A549 (cell line): ENCODE data around the gene RBM47. TPM values are rescaled to one million over a fixed set of nuclear protein-coding genes. Genes with fewer than 3 reads are reported as not detected.

Experiments
- ATAC-seq, 2 experiments: fragments of 200-7000 bp in 1 of 2; fragments of >200 bp in 1 of 2; cut with Nextera tagmentation in 1 of 2; cut with Tn5 transposase in 1 of 2; 3 replicates each; pipeline versions ENCODE4 v1.8.0 to v1.9.1; 2018 to 2020; ENCODE audit warnings: mild to moderate bottlenecking in 1 of 2, moderate library complexity in 1 of 2
- CTCF ChIA-PET: fragments of 300-600 bp; sonication (Branson Sonifier 250); formaldehyde crosslinking; extraction: SDS; loops from one replicate; lab custom pipeline; 2021; ENCODE audit warnings: antibody characterized with exemption, inconsistent platforms; lab: Yijun Ruan, JAX
- POLR2A ChIA-PET: fragments of 350-600 bp; formaldehyde crosslinking; extraction: SDS; loops from one replicate; lab custom pipeline; 2021; ENCODE audit warnings: antibody characterized with exemption, inconsistent platforms; lab: Yijun Ruan, JAX
- DNase-seq, 2 experiments: peaks; one replicate each; pipeline versions ENCODE4 v3.0.0 to v3.0.0-alpha.2; 2011 to 2016; ENCODE audit warnings: low read depth in 1 of 2, low spot score in 1 of 2
- FAIRE-seq: peaks from 2 replicates; lab custom pipeline; 2011; peaks lifted over from hg19 to GRCh38; lab: Jason Lieb, UNC
- H3K27ac ChIP-seq, 2 experiments: fragments of >200 bp; sonication (Bioruptor Twin); formaldehyde crosslinking; 3 replicates each; pipeline ENCODE4 v1.5.1; 2016 to 2017
- H3K4me1 ChIP-seq: fragments of >200 bp; sonication (Bioruptor Twin); formaldehyde crosslinking; 3 replicates; pipeline ENCODE4 v1.6.1; 2016
- H3K4me2 ChIP-seq: fragments of >200 bp; sonication (Bioruptor Twin); formaldehyde crosslinking; 3 replicates; pipeline ENCODE4 v1.6.1; 2016
- H3K4me3 ChIP-seq: fragments of >200 bp; sonication (Bioruptor Twin); formaldehyde crosslinking; 3 replicates; pipeline ENCODE4 v1.5.1; 2016
- H3K9me3 ChIP-seq: fragments of >200 bp; sonication (Bioruptor Twin); formaldehyde crosslinking; 3 replicates; pipeline ENCODE4 v1.6.1; 2016
- CBX2 ChIP-seq: fragments of 200-600 bp; sonication (generic); IDR thresholded peaks from 2 replicates; pipeline ENCODE4 v1.6.1; 2016; ENCODE audit warnings: low read depth, mild to moderate bottlenecking, borderline replicate concordance
- CEBPB ChIP-seq, 2 experiments: fragments of >200 bp in 1 of 2; sonication (Bioruptor Twin) in 1 of 2; formaldehyde crosslinking in 1 of 2; IDR thresholded peaks; 2 replicates each; pipeline ENCODE4 v1.6.1; 2012 to 2016
- CTCF ChIP-seq: fragments of >200 bp; sonication (Bioruptor Twin); formaldehyde crosslinking; IDR thresholded peaks from 3 replicates; pipeline ENCODE4 v1.5.1; 2016
- EHMT2 ChIP-seq: fragments of 200-600 bp; sonication (generic); IDR thresholded peaks from 2 replicates; pipeline ENCODE4 v1.6.1; 2016; ENCODE audit warnings: antibody characterized with exemption, low read depth, mild to moderate bottlenecking, moderate library complexity
- ELK1 ChIP-seq: fragments of 150-350 bp; IDR thresholded peaks from 2 replicates; pipeline ENCODE4 v1.6.1; 2014; ENCODE audit warnings: low read depth, mild to moderate bottlenecking, low read length
- EP300 ChIP-seq, 2 experiments: fragments of >200 bp; sonication (Bioruptor Twin); formaldehyde crosslinking; IDR thresholded peaks; 2 replicates in 1 of 2; 3 replicates in 1 of 2; pipeline ENCODE4 v1.6.1; 2016 to 2017
- FOSB ChIP-seq: fragments of 250-450 bp; sonication (Bioruptor Pico); IDR thresholded peaks from 2 replicates; pipeline ENCODE4 v1.5.0; 2020; ENCODE audit warnings: mild to moderate bottlenecking, moderate library complexity
- HES2 ChIP-seq: fragments of >200 bp; sonication (Bioruptor Twin); formaldehyde crosslinking; IDR thresholded peaks from 2 replicates; pipeline ENCODE4 v1.6.1; 2016
- HEYL ChIP-seq: fragments of 250-450 bp; sonication (Bioruptor Pico); IDR thresholded peaks from 2 replicates; pipeline ENCODE4 v1.8.0; 2021; ENCODE audit warnings: mild to moderate bottlenecking, moderate library complexity
- HOXB5 ChIP-seq: fragments of 250-450 bp; sonication (Bioruptor Pico); IDR thresholded peaks from 2 replicates; pipeline ENCODE4 v1.5.0; 2020; ENCODE audit warnings: mild to moderate bottlenecking, moderate library complexity
- JUNB ChIP-seq: fragments of >200 bp; sonication (Bioruptor Twin); formaldehyde crosslinking; IDR thresholded peaks from 2 replicates; pipeline ENCODE4 v1.6.1; 2016
- KDM5A ChIP-seq: fragments of 200-600 bp; sonication (generic); IDR thresholded peaks from 2 replicates; pipeline ENCODE4 v1.6.1; 2016; ENCODE audit warnings: antibody characterized with exemption, mild to moderate bottlenecking
- NPAS2 ChIP-seq: fragments of 250-450 bp; sonication (Bioruptor Pico); IDR thresholded peaks from 2 replicates; pipeline ENCODE4 v1.8.0; 2022; ENCODE audit warnings: mild to moderate bottlenecking, moderate library complexity, borderline replicate concordance
- POLR2AphosphoS2 ChIP-seq: conservative IDR thresholded peaks from 2 replicates; pipeline ENCODE4 v1.6.1; 2012; ENCODE audit warnings: low read length, improper control_type of control experiment, inconsistent platforms
- RAD21 ChIP-seq, 2 experiments: fragments of >200 bp in 1 of 2; sonication (Bioruptor Twin) in 1 of 2; formaldehyde crosslinking in 1 of 2; IDR thresholded peaks in 1 of 2; conservative IDR thresholded peaks in 1 of 2; 2 replicates in 1 of 2; 3 replicates in 1 of 2; pipeline ENCODE4 v1.6.1; 2012 to 2018; ENCODE audit warnings: inconsistent platforms in 1 of 2
- RCOR1 ChIP-seq: fragments of 150-350 bp; IDR thresholded peaks from 2 replicates; pipeline ENCODE4 v1.6.1; 2014; ENCODE audit warnings: antibody characterized with exemption, low read length, low read depth
- SREBF2 ChIP-seq: fragments of 450-650 bp; IDR thresholded peaks from 2 replicates; pipeline ENCODE4 v1.6.1; 2014; ENCODE audit warnings: mild to moderate bottlenecking, moderate library complexity
- TFCP2L1 ChIP-seq: fragments of 250-450 bp; sonication (Bioruptor Pico); IDR thresholded peaks from 2 replicates; pipeline ENCODE4 v1.5.0; 2021; ENCODE audit warnings: mild to moderate bottlenecking
- ZC3H11A ChIP-seq: fragments of 450-650 bp; IDR thresholded peaks from 2 replicates; pipeline ENCODE4 v1.6.1; 2014; ENCODE audit warnings: antibody characterized with exemption, mild to moderate bottlenecking
- ZFP36 ChIP-seq: fragments of 450-650 bp; IDR thresholded peaks from 2 replicates; pipeline ENCODE4 v1.6.1; 2014; ENCODE audit warnings: borderline replicate concordance; ENCODE audit not compliant: partially characterized antibody
- WGBS: methylation state at CpG from one replicate; pipeline ENCODE4 v1.1.6; 2017; ENCODE audit errors: missing lambda C conversion rate; 5-methylcytosine and 5-hydroxymethylcytosine counted together
- polyA plus RNA-seq, 4 experiments: library from polyadenylated mRNA; depleted of rRNA in 3 of 4; stranded (reverse); fragments of >200 nt; fragmentation: RNase III in 1 of 4; extraction: RNeasy Plus Mini Kit Qiagen cat#74134 plus additional on column Dnase treatment in 1 of 4; gene quantifications; 2 replicates in 3 of 4; 3 replicates in 1 of 4; pipeline ENCODE4 v1.2.3, GENCODE V29; 2011 to 2017
- TF ChIP-seq, protein P1 (sequence below): fragments of 250-450 bp; sonication (Bioruptor Pico); IDR thresholded peaks from 2 replicates; pipeline ENCODE4 v1.5.0; 2020; ENCODE audit warnings: low read depth, mild to moderate bottlenecking, moderate library complexity
- TF ChIP-seq, protein P2 (sequence below): fragments of 250-450 bp; sonication (Bioruptor Pico); IDR thresholded peaks from 2 replicates; pipeline ENCODE4 v1.5.0; 2021; ENCODE audit warnings: mild to moderate bottlenecking, moderate library complexity, borderline replicate concordance

The RBM47 gene
- polyA plus RNA-seq, 2 of the 4 experiments (the other 2 are of a cell fraction) = 38.1 to 43.3 TPM

DNA sequence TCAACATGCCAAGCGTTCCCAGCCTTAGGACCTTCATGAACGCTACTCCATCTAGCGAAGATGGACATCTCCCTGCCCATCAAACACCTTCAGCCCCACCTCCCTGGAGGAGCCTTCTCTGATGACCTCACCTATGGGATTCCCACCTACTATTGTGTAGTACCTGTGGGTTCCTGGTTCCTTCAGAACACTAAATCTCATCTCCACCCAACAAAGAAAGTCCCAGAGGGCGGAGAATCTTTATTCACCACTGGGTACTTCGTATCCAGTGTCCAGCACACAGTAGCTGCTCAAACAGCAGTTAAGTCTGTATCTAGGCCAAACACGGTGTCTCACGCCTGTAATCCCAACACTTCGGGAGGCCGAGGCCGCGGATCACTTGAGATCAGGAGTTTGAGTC, 10.1 kb downstream of the RBM47 start:
- Histone ChIP-seq H3K4me2 (no peak overlapping the region), H3K27ac (peak overlapping the region in 1 of 2 experiments; percentile 68; a peak in 3 of 6 replicates), H3K4me1 (peaks cover 49% of the 10 kb centered on the region), H3K9me3 (no peaks in the 10 kb centered on the region), H3K4me3 (no peak overlapping the region)
- no peak for DNase-seq
- FAIRE-seq = no peak
- TF ChIP-seq HES2 = no peak
- TF ChIP-seq CTCF = no peak
- no peak for TF ChIP-seq CBX2
- TF ChIP-seq, protein P1, sequence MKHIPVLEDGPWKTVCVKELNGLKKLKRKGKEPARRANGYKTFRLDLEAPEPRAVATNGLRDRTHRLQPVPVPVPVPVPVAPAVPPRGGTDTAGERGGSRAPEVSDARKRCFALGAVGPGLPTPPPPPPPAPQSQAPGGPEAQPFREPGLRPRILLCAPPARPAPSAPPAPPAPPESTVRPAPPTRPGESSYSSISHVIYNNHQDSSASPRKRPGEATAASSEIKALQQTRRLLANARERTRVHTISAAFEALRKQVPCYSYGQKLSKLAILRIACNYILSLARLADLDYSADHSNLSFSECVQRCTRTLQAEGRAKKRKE (CRISPR knock-in tag) = no peak
- no peak for TF ChIP-seq SREBF2
- no peak for TF ChIP-seq HOXB5 (CRISPR knock-in tag)
- TF ChIP-seq RCOR1 = no peak
- TF ChIP-seq RAD21 (conservative IDR thresholded peaks at IDR 0.05 in 1 of 2, IDR thresholded peaks at IDR 0.05 in 1 of 2) = no peak
- no peak for TF ChIP-seq POLR2AphosphoS2
- TF ChIP-seq ELK1 = no peak
- TF ChIP-seq JUNB = no peak
- TF ChIP-seq EHMT2 = no peak
- TF ChIP-seq ZFP36 = no peak
- TF ChIP-seq, protein P2, sequence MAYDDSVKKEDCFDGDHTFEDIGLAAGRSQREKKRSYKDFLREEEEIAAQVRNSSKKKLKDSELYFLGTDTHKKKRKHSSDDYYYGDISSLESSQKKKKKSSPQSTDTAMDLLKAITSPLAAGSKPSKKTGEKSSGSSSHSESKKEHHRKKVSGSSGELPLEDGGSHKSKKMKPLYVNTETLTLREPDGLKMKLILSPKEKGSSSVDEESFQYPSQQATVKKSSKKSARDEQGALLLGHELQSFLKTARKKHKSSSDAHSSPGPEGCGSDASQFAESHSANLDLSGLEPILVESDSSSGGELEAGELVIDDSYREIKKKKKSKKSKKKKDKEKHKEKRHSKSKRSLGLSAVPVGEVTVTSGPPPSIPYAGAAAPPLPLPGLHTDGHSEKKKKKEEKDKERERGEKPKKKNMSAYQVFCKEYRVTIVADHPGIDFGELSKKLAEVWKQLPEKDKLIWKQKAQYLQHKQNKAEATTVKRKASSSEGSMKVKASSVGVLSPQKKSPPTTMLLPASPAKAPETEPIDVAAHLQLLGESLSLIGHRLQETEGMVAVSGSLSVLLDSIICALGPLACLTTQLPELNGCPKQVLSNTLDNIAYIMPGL = no peak
- no peak for TF ChIP-seq NPAS2 (CRISPR knock-in tag)
- no peak for TF ChIP-seq KDM5A
- no peak for TF ChIP-seq FOSB
- no peak for TF ChIP-seq ZC3H11A
- no peak for TF ChIP-seq EP300 (IDR thresholded peaks at IDR 0.05)
- ATAC-seq = no peak
- WGBS = 89% methylated on average over 11 of the region's 11 CpGs
- POLR2A ChIA-PET = no interaction called here
- CTCF ChIA-PET = no interaction called here

DNA sequence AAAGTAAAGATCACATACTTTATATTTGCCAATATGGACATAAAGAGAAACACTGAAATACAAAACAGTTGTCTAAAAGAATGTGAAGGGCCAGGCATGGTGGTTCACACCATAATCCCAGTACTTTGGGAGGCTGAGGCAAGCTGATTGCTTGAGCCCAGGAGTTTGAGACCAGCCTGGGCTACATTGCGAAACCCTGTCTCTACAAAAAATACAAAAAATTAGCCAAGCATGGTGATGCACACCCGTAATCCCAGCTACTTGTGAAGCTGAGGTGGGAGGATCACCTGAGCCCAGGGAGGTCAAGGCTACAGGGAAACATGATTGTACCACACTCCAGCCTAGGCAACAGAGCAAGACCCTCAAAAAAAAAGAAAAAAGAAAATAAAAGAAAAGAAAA, 11.8 kb downstream of the RBM47 start:
- ATAC-seq (no peak), DNase-seq (no peak), FAIRE-seq (no peak)
- Histone ChIP-seq H3K9me3 (no peaks in the 10 kb centered on the region), H3K4me3 (no peak overlapping the region), H3K4me1 (peaks cover 42% of the 10 kb centered on the region), H3K4me2 (no peak overlapping the region), H3K27ac (peak overlapping the region in 1 of 2 experiments; percentile 35; a peak in 2 of 6 replicates)
- WGBS = 72% methylated on average over 2 of the region's 2 CpGs
- POLR2A ChIA-PET = no interaction called here
- CTCF ChIA-PET = no interaction called here
- peak in 1 of 2 experiments; percentile 84; a peak in 2 of 4 replicates for TF ChIP-seq CEBPB (IDR thresholded peaks at IDR 0.05)
- no peak for TF ChIP-seq TFCP2L1 (CRISPR knock-in tag)
- TF ChIP-seq HEYL (CRISPR knock-in tag) = no peak
- no peak for TF ChIP-seq KDM5A
